Activated B cell treated with CpG ODN at 0.5 μM for 24 hours (primary cell): ENCODE data around the gene NAP1L5. TPM values are rescaled to one million over a fixed set of nuclear protein-coding genes. Genes with fewer than 3 reads are reported as not detected.

Experiments used
- ATAC-seq: fragments of 200-7000 bp; cut with Tn5 transposase; one replicate; pipeline ENCODE4 v1.10.0; 2021; ENCODE audit warnings: low read depth, mild to moderate bottlenecking, moderate library complexity
- CTCF ChIA-PET: fragments of 350-600 bp; sonication (Branson Sonifier 250); formaldehyde crosslinking; loops from one replicate; lab custom pipeline; 2021; ENCODE audit warnings: antibody characterized with exemption; lab: Charles Lee
- POLR2A ChIA-PET: fragments of 350-600 bp; sonication (Branson Sonifier 250); formaldehyde crosslinking; loops from one replicate; lab custom pipeline; 2021; ENCODE audit warnings: antibody characterized with exemption; lab: Charles Lee
- DNase-seq: peaks from one replicate; pipeline ENCODE4 v3.0.0; 2022
- H3K27ac Mint-ChIP-seq: one replicate; pipeline ENCODE4 v1.8.0; 2020; ENCODE audit warnings: mixed read lengths
- H3K27me3 Mint-ChIP-seq: one replicate; pipeline ENCODE4 v1.8.0; 2021; ENCODE audit warnings: mixed read lengths
- H3K36me3 Mint-ChIP-seq: one replicate; pipeline ENCODE4 v1.8.0; 2021; ENCODE audit warnings: low read depth, mixed read lengths
- H3K4me1 Mint-ChIP-seq: one replicate; pipeline ENCODE4 v1.8.0; 2021; ENCODE audit warnings: mixed read lengths
- H3K4me3 Mint-ChIP-seq: one replicate; pipeline ENCODE4 v1.8.0; 2020; ENCODE audit warnings: mild to moderate bottlenecking, mixed read lengths
- H3K9me3 Mint-ChIP-seq: one replicate; pipeline ENCODE4 v1.8.0; 2020; ENCODE audit warnings: mixed read lengths
- intact Hi-C: fragments of 100-400 bp; cut with micrococcal nuclease; formaldehyde crosslinking; loops from one replicate; pipeline ENCODE4 v1.15.1; 2024
- total RNA-seq: library from RNA; stranded (reverse); gene quantifications from 2 replicates; pipeline ENCODE4 v1.2.3, GENCODE V29; 2022
- TF ChIP-seq, protein P1 (sequence below): fragments of 200-600 bp; IDR thresholded peaks from one replicate; pipeline ENCODE4 v1.8.0; 2022; ENCODE audit warnings: antibody characterized with exemption, mild to moderate bottlenecking

The NAP1L5 gene
- total RNA-seq, 1 donor from 2014 or later = 2.6 TPM

GRCh38 chr4:88674979-88675378 lies 22.6 kb downstream of the NAP1L5 start:
- ATAC-seq (no peak), DNase-seq (no peak)
- TF ChIP-seq, protein P1, sequence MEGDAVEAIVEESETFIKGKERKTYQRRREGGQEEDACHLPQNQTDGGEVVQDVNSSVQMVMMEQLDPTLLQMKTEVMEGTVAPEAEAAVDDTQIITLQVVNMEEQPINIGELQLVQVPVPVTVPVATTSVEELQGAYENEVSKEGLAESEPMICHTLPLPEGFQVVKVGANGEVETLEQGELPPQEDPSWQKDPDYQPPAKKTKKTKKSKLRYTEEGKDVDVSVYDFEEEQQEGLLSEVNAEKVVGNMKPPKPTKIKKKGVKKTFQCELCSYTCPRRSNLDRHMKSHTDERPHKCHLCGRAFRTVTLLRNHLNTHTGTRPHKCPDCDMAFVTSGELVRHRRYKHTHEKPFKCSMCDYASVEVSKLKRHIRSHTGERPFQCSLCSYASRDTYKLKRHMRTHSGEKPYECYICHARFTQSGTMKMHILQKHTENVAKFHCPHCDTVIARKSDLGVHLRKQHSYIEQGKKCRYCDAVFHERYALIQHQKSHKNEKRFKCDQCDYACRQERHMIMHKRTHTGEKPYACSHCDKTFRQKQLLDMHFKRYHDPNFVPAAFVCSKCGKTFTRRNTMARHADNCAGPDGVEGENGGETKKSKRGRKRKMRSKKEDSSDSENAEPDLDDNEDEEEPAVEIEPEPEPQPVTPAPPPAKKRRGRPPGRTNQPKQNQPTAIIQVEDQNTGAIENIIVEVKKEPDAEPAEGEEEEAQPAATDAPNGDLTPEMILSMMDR = no peak
- Mint-ChIP-seq H3K9me3 (no peaks in the 10 kb centered on the region), H3K27me3 (no peaks in the 10 kb centered on the region), H3K27ac (no peak overlapping the region), H3K4me3 (no peak overlapping the region), H3K36me3 (peaks cover 72% of the 10 kb centered on the region), H3K4me1 (no peaks in the 10 kb centered on the region)
- intact Hi-C loops = no loop called here
- ChIA-PET CTCF (no interaction called here), POLR2A (no interaction called here)

- no peaks in the 10 kb centered on the region for H3K27me3 Mint-ChIP-seq
- ChIA-PET POLR2A (no interaction called here), CTCF (no interaction called here)
- peaks cover 72% of the 10 kb centered on the region for H3K36me3 Mint-ChIP-seq
- no peaks in the 10 kb centered on the region for H3K9me3 Mint-ChIP-seq
- no peak overlapping the region for H3K27ac Mint-ChIP-seq
- TF ChIP-seq, protein P1 = no peak
- H3K4me1 Mint-ChIP-seq = no peaks in the 10 kb centered on the region
- no peak overlapping the region for H3K4me3 Mint-ChIP-seq
- DNase-seq (no peak), ATAC-seq (no peak)
- intact Hi-C loops = no loop called here
Observed at GRCh38 chr4:88674565-88674964, 23.1 kb downstream of the NAP1L5 start.

- H3K27me3 Mint-ChIP-seq = no peaks in the 10 kb centered on the region
- no peak overlapping the region for H3K4me3 Mint-ChIP-seq
- no peak overlapping the region for H3K27ac Mint-ChIP-seq
- H3K4me1 Mint-ChIP-seq = no peaks in the 10 kb centered on the region
- TF ChIP-seq, protein P1 = no peak
- peaks cover 72% of the 10 kb centered on the region for H3K36me3 Mint-ChIP-seq
- DNase-seq (no peak), ATAC-seq (no peak)
- intact Hi-C loops = loop anchor here (2.0 kb wide), 1 partner anchor 351 kb away; no protein-coding TSS in a partner anchor
- CTCF ChIA-PET = interaction anchor here (0.8 to 1.3 kb wide), 5 partner anchors 60 to 350 kb away, joined by 3 to 5 read pairs (median 3); no protein-coding TSS in a partner anchor
- POLR2A ChIA-PET = no interaction called here
- no peaks in the 10 kb centered on the region for H3K9me3 Mint-ChIP-seq
Observed at GRCh38 chr4:88673886-88674285, 23.7 kb downstream of the NAP1L5 start.

GRCh38 chr4:88672987-88673386 lies 24.6 kb downstream of the NAP1L5 start:
- intact Hi-C loops = loop anchor here (2.0 kb wide), 1 partner anchor 352 kb away; no protein-coding TSS in a partner anchor

DNA sequence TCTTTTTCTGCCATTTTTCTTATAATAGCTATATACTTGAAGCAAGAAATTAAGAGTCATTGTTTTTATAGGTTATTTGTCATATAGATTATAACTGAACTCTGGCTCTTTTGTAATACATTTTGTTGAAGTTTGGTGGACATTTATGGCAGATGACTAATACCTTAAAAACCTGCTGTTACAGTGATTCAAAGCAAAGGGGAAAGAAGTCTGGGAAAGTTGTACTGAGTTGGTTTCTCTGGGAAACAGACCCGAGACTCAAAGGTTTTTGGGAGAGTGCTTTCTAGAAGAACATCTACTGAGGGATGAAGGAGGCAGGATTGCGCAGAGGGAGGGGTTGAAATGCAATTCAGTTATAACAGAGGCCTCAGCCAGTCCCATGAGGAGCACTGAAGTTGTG lies 35.9 kb downstream of the NAP1L5 start:
- CTCF ChIA-PET = interaction anchor here (1.2 kb wide), 1 partner anchor 122 kb away, joined by 3 read pairs; no protein-coding TSS in a partner anchor
- DNase-seq = no peak
- peaks cover 80% of the 10 kb centered on the region for H3K36me3 Mint-ChIP-seq
- no peak overlapping the region for H3K27ac Mint-ChIP-seq
- intact Hi-C loops = no loop called here
- no peaks in the 10 kb centered on the region for H3K4me1 Mint-ChIP-seq
- TF ChIP-seq, protein P1 = no peak
- H3K27me3 Mint-ChIP-seq = no peaks in the 10 kb centered on the region
- no peak overlapping the region for H3K4me3 Mint-ChIP-seq
- POLR2A ChIA-PET = no interaction called here
- no peaks in the 10 kb centered on the region for H3K9me3 Mint-ChIP-seq
- ATAC-seq = no peak

More at GRCh38 chr4:88672987-88673386, 24.6 kb downstream of the NAP1L5 start:
- ATAC-seq = peak; percentile 62
- no peaks in the 10 kb centered on the region for H3K4me1 Mint-ChIP-seq
- no peaks in the 10 kb centered on the region for H3K27me3 Mint-ChIP-seq
- peaks cover 72% of the 10 kb centered on the region for H3K36me3 Mint-ChIP-seq
- ChIA-PET CTCF (interaction anchor here (0.8 to 1.3 kb wide), 7 partner anchors 52 to 351 kb away, joined by 3 to 5 read pairs (median 3); no protein-coding TSS in a partner anchor), POLR2A (no interaction called here)
- no peak overlapping the region for H3K27ac Mint-ChIP-seq
- TF ChIP-seq, protein P1 = no peak
- no peak for DNase-seq
- H3K4me3 Mint-ChIP-seq = no peak overlapping the region
- H3K9me3 Mint-ChIP-seq = no peaks in the 10 kb centered on the region
